HEK293 (cell line): ENCODE measurements around the gene TNFSF13B.

ENCODE experiments used
- CTCF ChIA-PET: fragments of 350-600 bp; formaldehyde crosslinking; extraction: SDS; loops from one replicate; lab custom pipeline; 2021; ENCODE audit warnings: antibody characterized with exemption; lab: Yijun Ruan, JAX
- POLR2A ChIA-PET: fragments of 300-600 bp; formaldehyde crosslinking; extraction: SDS; loops from one replicate; lab custom pipeline; 2020; ENCODE audit warnings: antibody characterized with exemption, inconsistent platforms; lab: Yijun Ruan, JAX
- H3K27ac ChIP-seq: fragments of 200-500 bp; sonication (Bioruptor generic); 2 replicates; pipeline ENCODE4 v1.5.1; 2014; ENCODE audit warnings: low read depth, low read length, control low read depth, inconsistent platforms; ENCODE audit errors: extremely low read depth
- H3K36me3 ChIP-seq, 2 experiments: fragments of 200-500 bp in 1 of 2; sonication (Bioruptor generic) in 1 of 2; 1 replicate in 1 of 2; 2 replicates in 1 of 2; pipeline ENCODE4 v1.5.1; 2014 to 2017; ENCODE audit warnings: inconsistent platforms in 2 of 2, low read length in 2 of 2; ENCODE audit not compliant: control insufficient read depth in 2 of 2, insufficient read depth in 1 of 2
- H3K4me1 ChIP-seq: fragments of 200-500 bp; sonication (Bioruptor generic); 2 replicates; pipeline ENCODE4 v1.5.1; 2014; ENCODE audit warnings: mild to moderate bottlenecking, low read length, inconsistent platforms; ENCODE audit not compliant: control insufficient read depth, insufficient read depth
- H3K4me3 ChIP-seq: 2 replicates; pipeline ENCODE4 v1.5.1; 2011; ENCODE audit warnings: low read depth, mild to moderate bottlenecking, control low read depth, low read length, moderate library complexity
- H3K9me3 ChIP-seq: fragments of 200-500 bp; sonication (Bioruptor generic); 2 replicates; pipeline ENCODE4 v1.5.1; 2014; ENCODE audit warnings: low read depth, low read length, inconsistent platforms; ENCODE audit not compliant: control insufficient read depth, insufficient read depth
- EGR2 ChIP-seq: fragments of 450-650 bp; formaldehyde crosslinking; IDR thresholded peaks from 2 replicates; pipeline ENCODE4 v1.5.1; 2016; ENCODE audit warnings: low read depth, missing biosample characterization, missing genetic modification characterization
- SP3 ChIP-seq: fragments of 450-650 bp; formaldehyde crosslinking; IDR thresholded peaks from 2 replicates; pipeline ENCODE4 v1.5.1; 2016; ENCODE audit warnings: missing biosample characterization, missing genetic modification characterization
- ZBTB48 ChIP-seq: fragments of 450-650 bp; formaldehyde crosslinking; IDR thresholded peaks from 2 replicates; pipeline ENCODE4 v1.5.1; 2016; ENCODE audit warnings: missing biosample characterization, missing genetic modification characterization
- ZNF10 ChIP-seq: fragments of 450-650 bp; formaldehyde crosslinking; IDR thresholded peaks from 2 replicates; pipeline ENCODE4 v1.5.1; 2017; ENCODE audit warnings: missing biosample characterization, missing genetic modification characterization
- ZNF221 ChIP-seq: fragments of 450-650 bp; formaldehyde crosslinking; IDR thresholded peaks from 2 replicates; pipeline ENCODE4 v1.5.1; 2017; ENCODE audit warnings: missing biosample characterization, missing genetic modification characterization, borderline replicate concordance
- ZNF223 ChIP-seq: fragments of 450-650 bp; formaldehyde crosslinking; IDR thresholded peaks from 2 replicates; pipeline ENCODE4 v1.5.1; 2016; ENCODE audit warnings: missing biosample characterization, missing genetic modification characterization
- ZNF341 ChIP-seq: fragments of 450-650 bp; formaldehyde crosslinking; IDR thresholded peaks from 2 replicates; pipeline ENCODE4; 2016; ENCODE audit warnings: low read depth, missing biosample characterization, missing genetic modification characterization
- ZNF354C ChIP-seq: fragments of 450-650 bp; formaldehyde crosslinking; IDR thresholded peaks from 2 replicates; pipeline ENCODE4 v1.5.1; 2016; ENCODE audit warnings: missing biosample characterization, missing genetic modification characterization, low read depth, borderline replicate concordance
- ZNF654 ChIP-seq: fragments of 450-650 bp; formaldehyde crosslinking; IDR thresholded peaks from 2 replicates; pipeline ENCODE4 v1.5.1; 2016; ENCODE audit warnings: low read depth, missing biosample characterization, missing genetic modification characterization
- ZNF660 ChIP-seq: fragments of 450-650 bp; IDR thresholded peaks from 2 replicates; pipeline ENCODE4 v1.5.1; 2018; ENCODE audit warnings: missing biosample characterization, mild to moderate bottlenecking, missing genetic modification characterization
- TF ChIP-seq, protein P1 (sequence below): fragments of 450-650 bp; formaldehyde crosslinking; IDR thresholded peaks from 2 replicates; pipeline ENCODE4 v1.5.1; 2017; ENCODE audit warnings: missing biosample characterization, mild to moderate bottlenecking, missing genetic modification characterization, moderate library complexity
- TF ChIP-seq, protein P2 (sequence below): fragments of 450-650 bp; formaldehyde crosslinking; IDR thresholded peaks from 2 replicates; pipeline ENCODE4 v1.5.1; 2016; ENCODE audit warnings: missing biosample characterization, missing genetic modification characterization, low read depth
- TF ChIP-seq, protein P3 (sequence below): fragments of 450-650 bp; formaldehyde crosslinking; IDR thresholded peaks from 2 replicates; pipeline ENCODE4 v1.5.1; 2017; ENCODE audit warnings: missing biosample characterization, missing genetic modification characterization
- TF ChIP-seq, protein P4 (sequence below): fragments of 450-650 bp; formaldehyde crosslinking; IDR thresholded peaks from 2 replicates; pipeline ENCODE4 v1.5.1; 2016; ENCODE audit warnings: missing biosample characterization, missing genetic modification characterization, low read depth
- TF ChIP-seq, protein P5 (sequence below): fragments of 450-650 bp; formaldehyde crosslinking; IDR thresholded peaks from 2 replicates; pipeline ENCODE4 v1.5.1; 2016; ENCODE audit warnings: missing biosample characterization, missing genetic modification characterization

Gene TNFSF13B

DNA sequence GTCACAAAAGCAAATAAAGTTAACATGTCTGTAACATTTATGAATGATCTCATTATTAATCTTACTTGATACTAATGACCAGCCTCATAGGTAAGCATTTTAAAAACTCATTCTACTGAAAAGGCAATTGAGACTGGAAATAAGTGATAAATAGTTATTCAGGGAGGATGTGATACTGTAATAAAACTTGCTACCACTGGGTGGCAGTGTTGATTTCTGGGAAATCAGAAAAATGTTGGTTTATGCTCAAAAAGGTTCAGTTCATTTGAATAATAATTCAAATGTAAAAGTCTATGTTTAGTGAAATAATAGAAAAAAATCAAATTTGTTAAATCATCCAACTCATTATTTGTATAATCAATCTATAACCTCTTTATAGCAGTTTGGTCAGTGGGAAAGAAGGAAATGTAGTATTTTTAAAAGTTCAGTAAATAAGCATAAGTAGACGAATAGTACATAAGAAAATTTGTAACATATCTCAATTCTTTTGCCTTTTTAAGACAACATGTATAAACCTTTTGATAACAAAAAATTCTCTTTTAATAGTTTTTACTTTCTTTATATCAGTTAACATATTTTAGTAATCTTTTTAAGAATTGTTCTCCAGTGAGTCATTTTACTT is 41.8 kb upstream of the TNFSF13B start:
- CTCF ChIA-PET = interaction anchor here (0.7 to 0.8 kb wide), 3 partner anchors 10 to 370 kb away, joined by 3 read pairs; partner anchors contain the start of gene ABHD13
- Histone ChIP-seq H3K4me3 (no peak overlapping the region), H3K36me3 (peaks cover 0 to 5% of the 10 kb centered on the region in 2 experiments; a peak in 1 of 3 replicates), H3K9me3 (no peaks in the 10 kb centered on the region), H3K27ac (no peak overlapping the region), H3K4me1 (peaks cover 6% of the 10 kb centered on the region; the same call in 1 of the 2 replicates)
- POLR2A ChIA-PET = no interaction called here
- TF ChIP-seq, protein P1, sequence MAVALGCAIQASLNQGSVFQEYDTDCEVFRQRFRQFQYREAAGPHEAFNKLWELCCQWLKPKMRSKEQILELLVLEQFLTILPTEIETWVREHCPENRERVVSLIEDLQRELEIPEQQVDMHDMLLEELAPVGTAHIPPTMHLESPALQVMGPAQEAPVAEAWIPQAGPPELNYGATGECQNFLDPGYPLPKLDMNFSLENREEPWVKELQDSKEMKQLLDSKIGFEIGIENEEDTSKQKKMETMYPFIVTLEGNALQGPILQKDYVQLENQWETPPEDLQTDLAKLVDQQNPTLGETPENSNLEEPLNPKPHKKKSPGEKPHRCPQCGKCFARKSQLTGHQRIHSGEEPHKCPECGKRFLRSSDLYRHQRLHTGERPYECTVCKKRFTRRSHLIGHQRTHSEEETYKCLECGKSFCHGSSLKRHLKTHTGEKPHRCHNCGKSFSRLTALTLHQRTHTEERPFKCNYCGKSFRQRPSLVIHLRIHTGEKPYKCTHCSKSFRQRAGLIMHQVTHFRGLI (tag by site-specific recombination) = no peak
- no peak for TF ChIP-seq EGR2 (tag by site-specific recombination)
- no peak for TF ChIP-seq ZNF10 (tag by site-specific recombination)
- TF ChIP-seq, protein P2, sequence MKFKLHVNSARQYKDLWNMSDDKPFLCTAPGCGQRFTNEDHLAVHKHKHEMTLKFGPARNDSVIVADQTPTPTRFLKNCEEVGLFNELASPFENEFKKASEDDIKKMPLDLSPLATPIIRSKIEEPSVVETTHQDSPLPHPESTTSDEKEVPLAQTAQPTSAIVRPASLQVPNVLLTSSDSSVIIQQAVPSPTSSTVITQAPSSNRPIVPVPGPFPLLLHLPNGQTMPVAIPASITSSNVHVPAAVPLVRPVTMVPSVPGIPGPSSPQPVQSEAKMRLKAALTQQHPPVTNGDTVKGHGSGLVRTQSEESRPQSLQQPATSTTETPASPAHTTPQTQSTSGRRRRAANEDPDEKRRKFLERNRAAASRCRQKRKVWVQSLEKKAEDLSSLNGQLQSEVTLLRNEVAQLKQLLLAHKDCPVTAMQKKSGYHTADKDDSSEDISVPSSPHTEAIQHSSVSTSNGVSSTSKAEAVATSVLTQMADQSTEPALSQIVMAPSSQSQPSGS (tag by site-specific recombination) = 0 out of 2 replicates have a peak, but pooled peaks have one; percentile 16
- no peak for TF ChIP-seq ZNF223
- TF ChIP-seq SP3 (tag by site-specific recombination) = no peak
- peak; percentile 39; the same call in 1 of the 2 replicates for TF ChIP-seq ZNF660 (tag by site-specific recombination)
- TF ChIP-seq, protein P3, sequence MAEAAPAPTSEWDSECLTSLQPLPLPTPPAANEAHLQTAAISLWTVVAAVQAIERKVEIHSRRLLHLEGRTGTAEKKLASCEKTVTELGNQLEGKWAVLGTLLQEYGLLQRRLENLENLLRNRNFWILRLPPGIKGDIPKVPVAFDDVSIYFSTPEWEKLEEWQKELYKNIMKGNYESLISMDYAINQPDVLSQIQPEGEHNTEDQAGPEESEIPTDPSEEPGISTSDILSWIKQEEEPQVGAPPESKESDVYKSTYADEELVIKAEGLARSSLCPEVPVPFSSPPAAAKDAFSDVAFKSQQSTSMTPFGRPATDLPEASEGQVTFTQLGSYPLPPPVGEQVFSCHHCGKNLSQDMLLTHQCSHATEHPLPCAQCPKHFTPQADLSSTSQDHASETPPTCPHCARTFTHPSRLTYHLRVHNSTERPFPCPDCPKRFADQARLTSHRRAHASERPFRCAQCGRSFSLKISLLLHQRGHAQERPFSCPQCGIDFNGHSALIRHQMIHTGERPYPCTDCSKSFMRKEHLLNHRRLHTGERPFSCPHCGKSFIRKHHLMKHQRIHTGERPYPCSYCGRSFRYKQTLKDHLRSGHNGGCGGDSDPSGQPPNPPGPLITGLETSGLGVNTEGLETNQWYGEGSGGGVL (tag by site-specific recombination) = no peak
- no peak for TF ChIP-seq ZBTB48 (tag by site-specific recombination)
- TF ChIP-seq ZNF654 = peak; percentile 19; the same call in 1 of the 2 replicates

DNA sequence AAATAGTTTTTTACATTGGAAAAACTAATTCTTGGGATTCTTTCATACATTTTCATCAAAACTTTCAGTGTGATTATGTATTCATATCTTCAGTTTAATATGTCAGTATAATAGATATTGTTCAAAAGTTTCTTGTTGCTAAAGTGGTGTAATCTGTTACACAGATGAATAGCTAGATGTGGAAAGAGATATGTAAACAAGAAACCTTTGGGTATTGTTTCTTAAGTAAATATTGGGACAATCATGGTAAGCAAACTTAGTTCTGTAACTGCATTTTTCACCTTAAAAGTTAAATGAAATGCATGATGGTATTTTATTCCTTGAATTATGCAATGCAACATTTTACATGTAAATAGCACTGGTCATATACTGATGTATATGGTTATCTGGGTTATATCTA is 39.1 kb upstream of the TNFSF13B start:
- Histone ChIP-seq H3K4me1 (peaks cover 5% of the 10 kb centered on the region; the same call in 1 of the 2 replicates), H3K9me3 (no peaks in the 10 kb centered on the region), H3K27ac (no peak overlapping the region), H3K36me3 (peaks cover 0 to 5% of the 10 kb centered on the region in 2 experiments; a peak in 1 of 3 replicates), H3K4me3 (no peak overlapping the region)
- TF ChIP-seq, protein P4, sequence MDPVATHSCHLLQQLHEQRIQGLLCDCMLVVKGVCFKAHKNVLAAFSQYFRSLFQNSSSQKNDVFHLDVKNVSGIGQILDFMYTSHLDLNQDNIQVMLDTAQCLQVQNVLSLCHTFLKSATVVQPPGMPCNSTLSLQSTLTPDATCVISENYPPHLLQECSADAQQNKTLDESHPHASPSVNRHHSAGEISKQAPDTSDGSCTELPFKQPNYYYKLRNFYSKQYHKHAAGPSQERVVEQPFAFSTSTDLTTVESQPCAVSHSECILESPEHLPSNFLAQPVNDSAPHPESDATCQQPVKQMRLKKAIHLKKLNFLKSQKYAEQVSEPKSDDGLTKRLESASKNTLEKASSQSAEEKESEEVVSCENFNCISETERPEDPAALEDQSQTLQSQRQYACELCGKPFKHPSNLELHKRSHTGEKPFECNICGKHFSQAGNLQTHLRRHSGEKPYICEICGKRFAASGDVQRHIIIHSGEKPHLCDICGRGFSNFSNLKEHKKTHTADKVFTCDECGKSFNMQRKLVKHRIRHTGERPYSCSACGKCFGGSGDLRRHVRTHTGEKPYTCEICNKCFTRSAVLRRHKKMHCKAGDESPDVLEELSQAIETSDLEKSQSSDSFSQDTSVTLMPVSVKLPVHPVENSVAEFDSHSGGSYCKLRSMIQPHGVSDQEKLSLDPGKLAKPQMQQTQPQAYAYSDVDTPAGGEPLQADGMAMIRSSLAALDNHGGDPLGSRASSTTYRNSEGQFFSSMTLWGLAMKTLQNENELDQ (tag by site-specific recombination) = no peak
- TF ChIP-seq ZNF221 (tag by site-specific recombination) = no peak
- ChIA-PET CTCF (interaction anchor here (0.6 kb wide), 1 partner anchor 437 kb away, joined by 3 read pairs; no protein-coding TSS in a partner anchor), POLR2A (no interaction called here)

DNA sequence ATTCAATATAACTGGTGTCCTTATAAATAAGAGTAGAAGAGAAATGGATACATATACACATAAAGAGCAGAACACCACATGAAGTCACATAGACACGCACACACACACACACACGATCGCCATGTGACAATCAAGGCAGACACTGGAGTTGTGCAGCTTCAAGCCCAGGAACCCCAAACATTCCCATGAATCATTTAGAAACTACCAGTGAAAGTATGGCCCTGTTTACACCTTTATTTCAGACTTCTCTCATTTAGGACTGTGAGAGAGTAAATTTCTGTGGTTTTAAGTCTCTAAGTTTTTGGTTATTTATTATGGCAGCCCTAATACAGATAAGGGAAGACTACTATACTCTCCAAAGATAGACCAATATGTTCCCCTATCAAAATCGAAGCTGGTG is 20.4 kb upstream of the TNFSF13B start:
- CTCF ChIA-PET = interaction anchor here (1.2 kb wide), 1 partner anchor 22 kb away, joined by 3 read pairs; no protein-coding TSS in a partner anchor
- POLR2A ChIA-PET = no interaction called here
- TF ChIP-seq ZNF341 (tag by site-specific recombination) (no peak), ZNF354C (tag by site-specific recombination) (no peak)
- TF ChIP-seq, protein P5, sequence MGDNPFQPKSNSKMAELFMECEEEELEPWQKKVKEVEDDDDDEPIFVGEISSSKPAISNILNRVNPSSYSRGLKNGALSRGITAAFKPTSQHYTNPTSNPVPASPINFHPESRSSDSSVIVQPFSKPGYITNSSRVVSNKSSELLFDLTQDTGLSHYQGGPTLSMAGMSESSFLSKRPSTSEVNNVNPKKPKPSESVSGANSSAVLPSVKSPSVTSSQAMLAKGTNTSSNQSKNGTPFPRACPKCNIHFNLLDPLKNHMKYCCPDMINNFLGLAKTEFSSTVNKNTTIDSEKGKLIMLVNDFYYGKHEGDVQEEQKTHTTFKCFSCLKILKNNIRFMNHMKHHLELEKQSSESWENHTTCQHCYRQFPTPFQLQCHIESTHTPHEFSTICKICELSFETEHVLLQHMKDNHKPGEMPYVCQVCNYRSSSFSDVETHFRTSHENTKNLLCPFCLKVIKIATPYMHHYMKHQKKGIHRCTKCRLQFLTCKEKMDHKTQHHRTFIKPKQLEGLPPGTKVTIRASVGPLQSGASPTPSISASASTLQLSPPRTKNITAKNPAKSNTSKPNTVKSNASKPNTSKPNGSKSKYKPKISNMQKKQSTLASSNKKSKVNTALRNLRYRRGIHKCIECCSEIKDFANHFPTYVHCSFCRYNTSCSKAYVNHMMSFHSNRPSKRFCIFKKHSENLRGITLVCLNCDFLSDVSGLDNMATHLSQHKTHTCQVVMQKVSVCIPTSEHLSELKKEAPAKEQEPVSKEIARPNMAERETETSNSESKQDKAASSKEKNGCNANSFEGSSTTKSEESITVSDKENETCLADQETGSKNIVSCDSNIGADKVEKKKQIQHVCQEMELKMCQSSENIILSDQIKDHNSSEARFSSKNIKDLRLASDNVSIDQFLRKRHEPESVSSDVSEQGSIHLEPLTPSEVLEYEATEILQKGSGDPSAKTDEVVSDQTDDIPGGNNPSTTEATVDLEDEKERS (tag by site-specific recombination) = no peak

More for the DNA sequence above, 20.4 kb upstream of the TNFSF13B start:
- H3K27ac ChIP-seq = no peak overlapping the region
- H3K4me3 ChIP-seq = no peak overlapping the region
- no peaks in the 10 kb centered on the region for H3K9me3 ChIP-seq
- H3K36me3 ChIP-seq = no peaks in the 10 kb centered on the region
- H3K4me1 ChIP-seq = no peaks in the 10 kb centered on the region
